Astrocyte (in vitro differentiated cells and primary cell): Measurements from ENCODE around the gene BARHL2.

Experiments used
- CTCF ChIP-seq: IDR thresholded peaks from 2 replicates; pipeline ENCODE4 v1.5.1; 2011; ENCODE audit warnings: low read depth, mild to moderate bottlenecking, inconsistent platforms, low read length, moderate library complexity; ENCODE audit not compliant: insufficient read depth
- EZH2 ChIP-seq: IDR thresholded peaks from 2 replicates; pipeline ENCODE4 v1.6.1; 2012; ENCODE audit warnings: mild to moderate bottlenecking, low read length, inconsistent platforms; ENCODE audit not compliant: insufficient read depth

- TF ChIP-seq CTCF (no peak), EZH2 (peak; percentile 91)
Measured at GRCh38 chr1:90718411-90719329, 1.6 kb upstream of the BARHL2 start.
